Measurements from ENCODE around the gene HSF5. TPM values are rescaled to one million over a fixed set of nuclear protein-coding genes. Genes with fewer than 3 reads are reported as not detected.

HSF5 gene
- total RNA-seq, 1 experiment from 2014 or later = not detected

GRCh38 chr17:58381124-58382035 is 106.8 kb downstream of the HSF5 start:
- Histone ChIP-seq H3K4me2 (ENCODE audit: low read length) (no peak overlapping the region), H3K36me3 (ENCODE audit: control insufficient read depth in 1 of 2, insufficient read depth in 2 of 2, low read length in 2 of 2) (peaks cover 0 to 7% of the 10 kb centered on the region in 2 experiments; a peak in 1 of 4 replicates), H4K20me1 (ENCODE audit: insufficient read depth) (no peaks in the 10 kb centered on the region), H3K79me2 (ENCODE audit: insufficient read depth, low read length) (peaks cover 96% of the 10 kb centered on the region), H3K27me3 (ENCODE audit: insufficient read depth, low read length) (no peaks in the 10 kb centered on the region), H3K4me3 (replicated peaks in 1 of 2; ENCODE audit: low read depth in 1 of 2, low read length in 2 of 2) (no peak overlapping the region), H3K9me2 (ENCODE audit: insufficient read depth) (no peaks in the 10 kb centered on the region), H3K27ac (ENCODE audit: low read depth, low read length) (no peak overlapping the region), H3K4me1 (ENCODE audit: control insufficient read depth in 1 of 2, insufficient read depth in 2 of 2, low read length in 2 of 2) (peaks cover 88 to 99% of the 10 kb centered on the region in 2 experiments), H3K9me3 (ENCODE audit: control insufficient read depth in 1 of 2, insufficient read depth in 1 of 2, low read depth in 1 of 2, low read length in 2 of 2) (no peaks in the 10 kb centered on the region), H3K9ac (ENCODE audit: low read length) (no peak overlapping the region), H2AFZ (ENCODE audit: low read depth, low read length, poor library complexity, severe bottlenecking) (no peak overlapping the region)
- ChIA-PET POLR2A (interaction anchor here (1.7 to 3.1 kb wide), 2 partner anchors 36 to 250 kb away, joined by 4 to 11 read pairs; partner anchors contain the start of gene RNF43), RAD21 (ENCODE audit: low non-redundant PET in 1 of 2, low total read pairs in 2 of 2, uncharacterized antibody in 2 of 2, unreplicated experiment in 2 of 2) (no interaction called here), CTCF (interaction anchor here (1.0 kb wide), 1 partner anchor 33 kb away, joined by 3 read pairs; no protein-coding TSS in a partner anchor)
- ATAC-seq (no peak), DNase-seq (ENCODE audit: low read depth, low spot score) (no peak)
- intact Hi-C loops (cut with micrococcal nuclease) = no loop called here
- no peak for TF ChIP-seq CTCF (IDR thresholded peaks at IDR 0.05 in 2 of 3, conservative IDR thresholded peaks at IDR 0.05 in 1 of 3; ENCODE audit: borderline replicate concordance in 1 of 3, insufficient read depth in 1 of 3, low read depth in 2 of 3, low read length in 2 of 3)
- TF ChIP-seq EGR1 (IDR thresholded peaks at IDR 0.05; ENCODE audit: low read depth) = no peak
- no peak for TF ChIP-seq SP1 (IDR thresholded peaks at IDR 0.05; ENCODE audit: low read depth)
- no peak for TF ChIP-seq POLR2A (IDR thresholded peaks at IDR 0.05; ENCODE audit: borderline replicate concordance, extremely low read depth, insufficient read depth, insufficient read length)
- no peak for TF ChIP-seq ZBTB33 (IDR thresholded peaks at IDR 0.05; ENCODE audit: extremely low read depth, insufficient replicate concordance, low read length)
- TF ChIP-seq TCF7L2 (IDR thresholded peaks at IDR 0.05; ENCODE audit: borderline replicate concordance, extremely low read depth, insufficient read depth, insufficient read length) = no peak
- TF ChIP-seq POLR2AphosphoS5 (IDR thresholded peaks at IDR 0.05; ENCODE audit: low read depth, low read length) = no peak
- TF ChIP-seq RAD21 (IDR thresholded peaks at IDR 0.05; ENCODE audit: low read depth) = no peak
- no peak for TF ChIP-seq SRF (IDR thresholded peaks at IDR 0.05; ENCODE audit: low read depth)
- TF ChIP-seq ATF3 (IDR thresholded peaks at IDR 0.05) = no peak
- TF ChIP-seq YY1 (IDR thresholded peaks at IDR 0.05; ENCODE audit: extremely low read depth, insufficient replicate concordance, low read depth, low read length) = no peak
- TF ChIP-seq EZH2 (IDR thresholded peaks at IDR 0.05) = no peak
- no peak for TF ChIP-seq SIN3A (IDR thresholded peaks at IDR 0.05; ENCODE audit: low read depth)
- no peak for TF ChIP-seq CBX3 (IDR thresholded peaks at IDR 0.05; ENCODE audit: low read depth)
- TF ChIP-seq EZH2phosphoT487 (IDR thresholded peaks at IDR 0.05; ENCODE audit: borderline replicate concordance) = no peak
- TF ChIP-seq ZFX (IDR thresholded peaks at IDR 0.05) = no peak
- TF ChIP-seq MAX (IDR thresholded peaks at IDR 0.05) = no peak
- no TSS peak for BruUV-seq (replicated peaks)
